Endothelial cell of umbilical vein (primary cell): Measurements from ENCODE around the gene HBP1. TPM values are rescaled to one million over a fixed set of nuclear protein-coding genes. Genes with fewer than 3 reads are reported as not detected.

Source experiments
- BruUV-seq: library from RNA; stranded (reverse); fragments of 400-500 nt; replicated peaks from 2 replicates; lab custom pipeline; 2021; lab: Mats Ljungman, UMichigan
- CTCF ChIA-PET: fragments of 300-600, 350-600 bp; sonication (Branson Sonifier 250); formaldehyde crosslinking; loops from one replicate; lab custom pipeline; 2021; ENCODE audit warnings: antibody characterized with exemption, inconsistent platforms; lab: Charles Lee
- POLR2A ChIA-PET: fragments of 300-600, 350-600 bp; sonication (Branson Sonifier 250); formaldehyde crosslinking; loops from one replicate; lab custom pipeline; 2021; ENCODE audit warnings: antibody characterized with exemption, inconsistent platforms; lab: Charles Lee
- DNase-seq: peaks from one replicate; pipeline ENCODE4 v3.0.0-alpha.2; 2011; ENCODE audit warnings: low read depth, low spot score
- FAIRE-seq: peaks from 2 replicates; lab custom pipeline; 2011; peaks lifted over from hg19 to GRCh38; lab: Jason Lieb, UNC
- H2AFZ ChIP-seq: 2 replicates; pipeline ENCODE4 v1.6.0; 2012; ENCODE audit warnings: low read depth, low read length, control low read depth, inconsistent platforms
- H3K27ac ChIP-seq: 2 replicates; pipeline ENCODE4 v1.5.1; 2011; ENCODE audit warnings: low read depth, mild to moderate bottlenecking, control low read depth, low read length, moderate library complexity; ENCODE audit not compliant: insufficient read depth
- H3K27me3 ChIP-seq, 2 experiments: 2 replicates each; pipeline versions ENCODE4 v1.6.0 to v1.6.1; 2011; ENCODE audit warnings: low read length in 2 of 2, mixed read lengths in 1 of 2; ENCODE audit not compliant: control insufficient read depth in 2 of 2, insufficient read depth in 2 of 2
- H3K36me3 ChIP-seq, 2 experiments: 2 replicates in 1 of 2; 3 replicates in 1 of 2; pipeline ENCODE4 v1.5.1; 2011; ENCODE audit warnings: low read length in 2 of 2, mild to moderate bottlenecking in 1 of 2, moderate library complexity in 1 of 2; ENCODE audit not compliant: control insufficient read depth in 2 of 2, insufficient read depth in 2 of 2; ENCODE audit errors: extremely low read depth in 1 of 2
- H3K4me1 ChIP-seq: 3 replicates; pipeline ENCODE4 v1.5.1; 2011; ENCODE audit warnings: mild to moderate bottlenecking, low read length; ENCODE audit not compliant: control insufficient read depth, insufficient read depth; ENCODE audit errors: extremely low read depth
- H3K4me2 ChIP-seq: 2 replicates; pipeline ENCODE4 v1.6.1; 2011; ENCODE audit warnings: low read length, control low read depth, mixed read lengths; ENCODE audit not compliant: insufficient read depth
- H3K4me3 ChIP-seq, 3 experiments: fragments of 200-600 bp in 1 of 3; sonication (generic), shearing (Covaris generic) in 1 of 3; replicated peaks in 1 of 3; 2 replicates each; pipeline ENCODE4 v1.5.1; 2011 to 2016; ENCODE audit warnings: control low read depth in 3 of 3, low read length in 3 of 3, mild to moderate bottlenecking in 2 of 3, inconsistent platforms in 1 of 3, low read depth in 1 of 3, moderate library complexity in 1 of 3; ENCODE audit not compliant: insufficient read depth in 1 of 3
- H3K79me2 ChIP-seq: 2 replicates; pipeline ENCODE4 v1.6.0; 2012; ENCODE audit warnings: low read length, inconsistent platforms; ENCODE audit not compliant: control insufficient read depth, insufficient read depth
- H3K9ac ChIP-seq: replicated peaks from 2 replicates; pipeline ENCODE3; 2011; ENCODE audit warnings: low read length, control low read depth; ENCODE audit not compliant: insufficient read depth; ENCODE audit errors: extremely low read depth
- H3K9me1 ChIP-seq: replicated peaks from 3 replicates; pipeline ENCODE4 v1.6.0; 2011; ENCODE audit warnings: mild to moderate bottlenecking, low read length; ENCODE audit not compliant: control insufficient read depth, insufficient read depth; ENCODE audit errors: extremely low read depth
- H3K9me3 ChIP-seq: replicated peaks from 2 replicates; pipeline ENCODE4 v1.5.1; 2012; ENCODE audit warnings: low read length, inconsistent platforms; ENCODE audit not compliant: control insufficient read depth, insufficient read depth
- H4K20me1 ChIP-seq: replicated peaks from 2 replicates; pipeline ENCODE3; 2011; ENCODE audit warnings: mild to moderate bottlenecking, low read length; ENCODE audit not compliant: control insufficient read depth, insufficient read depth; ENCODE audit errors: extremely low read depth
- EZH2 ChIP-seq: IDR thresholded peaks from 2 replicates; pipeline ENCODE4 v1.6.1; 2012; ENCODE audit warnings: borderline replicate concordance, low read depth, mild to moderate bottlenecking, moderate library complexity, low read length, inconsistent platforms; ENCODE audit not compliant: severe bottlenecking
- GATA2 ChIP-seq: IDR thresholded peaks from 2 replicates; pipeline ENCODE4 v1.7.0; 2011; ENCODE audit warnings: low read depth, mild to moderate bottlenecking, moderate library complexity, mixed read lengths, low read length; ENCODE audit not compliant: insufficient read length, insufficient read depth
- MAX ChIP-seq: IDR thresholded peaks from 2 replicates; pipeline ENCODE4 v1.6.1; 2011; ENCODE audit not compliant: insufficient read depth, insufficient read length
- POLR2A ChIP-seq: IDR thresholded peaks from 2 replicates; pipeline ENCODE4 v1.6.1; 2012; ENCODE audit warnings: low read depth, mild to moderate bottlenecking, control low read depth, low read length
- POLR2AphosphoS5 ChIP-seq: IDR thresholded peaks from 2 replicates; pipeline ENCODE4 v1.6.1; 2012; ENCODE audit warnings: low read depth, mild to moderate bottlenecking, control low read depth, low read length, moderate library complexity; ENCODE audit not compliant: insufficient read depth
- dilution Hi-C: fragments of 300-500 bp; cut with MboI; formaldehyde crosslinking; loops from one replicate; pipeline ENCODE4 v1.15.0; 2019; ENCODE audit warnings: low sequenced_read_pairs; ENCODE audit not compliant: extremely low pct_ligation_motif_present
- intact Hi-C: fragments of 100-400 bp; cut with micrococcal nuclease; formaldehyde crosslinking; loops from one replicate; pipeline ENCODE4 v1.10.0; 2022
- polyA plus RNA-seq, 4 experiments: library from polyadenylated mRNA; depleted of rRNA in 3 of 4; stranded (reverse) in 3 of 4; unstranded in 1 of 4; fragments of >200 nt; gene quantifications; 2 replicates each; pipeline versions ENCODE4 v1.2.1 to v1.2.3, GENCODE V29; 2011 to 2012; ENCODE audit warnings: missing spikeins in 1 of 4
- total RNA-seq: library from RNA; stranded (reverse); gene quantifications from 2 replicates; pipeline ENCODE4 v1.2.3, GENCODE V29; 2021
- TF ChIP-seq, protein P1 (sequence below), 2 donors: IDR thresholded peaks; 1 replicate in 1 of 2; 2 replicates in 1 of 2; pipeline ENCODE4 v1.5.1; 2011; ENCODE audit warnings: low read length in 2 of 2, mild to moderate bottlenecking in 2 of 2, moderate library complexity in 2 of 2, control low read depth in 1 of 2, inconsistent platforms in 1 of 2, low read depth in 1 of 2; ENCODE audit not compliant: insufficient read depth in 1 of 2; ENCODE audit errors: extremely low read depth in 1 of 2

HBP1 gene
- total and polyA plus RNA-seq, 2 donors (not counting 3 experiments of a cell fraction or from before 2014, with no cell fraction given), result 49.6 to 63.4 TPM

- Histone ChIP-seq H3K4me3 (no peak overlapping the region), H3K9ac (no peak overlapping the region), H3K36me3 (peaks cover 0 to 3% of the 10 kb centered on the region in 2 experiments), H2AFZ (no peak overlapping the region), H3K4me1 (peaks cover 13% of the 10 kb centered on the region), H3K9me1 (no peaks in the 10 kb centered on the region), H3K9me3 (no peaks in the 10 kb centered on the region), H3K27ac (peak overlapping the region; percentile 20), H3K27me3 (no peaks in the 10 kb centered on the region), H3K4me2 (no peak overlapping the region), H4K20me1 (no peaks in the 10 kb centered on the region), H3K79me2 (no peaks in the 10 kb centered on the region)
- CTCF ChIA-PET, result interaction anchor here (0.6 to 7.1 kb wide), 35 partner anchors 12 to 974 kb away, joined by 3 to 440 read pairs (median 4); partner anchors contain the start of genes CCDC71L, HBP1 and PRKAR2B
- no peak for TF ChIP-seq GATA2
- TF ChIP-seq, protein P1, sequence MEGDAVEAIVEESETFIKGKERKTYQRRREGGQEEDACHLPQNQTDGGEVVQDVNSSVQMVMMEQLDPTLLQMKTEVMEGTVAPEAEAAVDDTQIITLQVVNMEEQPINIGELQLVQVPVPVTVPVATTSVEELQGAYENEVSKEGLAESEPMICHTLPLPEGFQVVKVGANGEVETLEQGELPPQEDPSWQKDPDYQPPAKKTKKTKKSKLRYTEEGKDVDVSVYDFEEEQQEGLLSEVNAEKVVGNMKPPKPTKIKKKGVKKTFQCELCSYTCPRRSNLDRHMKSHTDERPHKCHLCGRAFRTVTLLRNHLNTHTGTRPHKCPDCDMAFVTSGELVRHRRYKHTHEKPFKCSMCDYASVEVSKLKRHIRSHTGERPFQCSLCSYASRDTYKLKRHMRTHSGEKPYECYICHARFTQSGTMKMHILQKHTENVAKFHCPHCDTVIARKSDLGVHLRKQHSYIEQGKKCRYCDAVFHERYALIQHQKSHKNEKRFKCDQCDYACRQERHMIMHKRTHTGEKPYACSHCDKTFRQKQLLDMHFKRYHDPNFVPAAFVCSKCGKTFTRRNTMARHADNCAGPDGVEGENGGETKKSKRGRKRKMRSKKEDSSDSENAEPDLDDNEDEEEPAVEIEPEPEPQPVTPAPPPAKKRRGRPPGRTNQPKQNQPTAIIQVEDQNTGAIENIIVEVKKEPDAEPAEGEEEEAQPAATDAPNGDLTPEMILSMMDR (IDR thresholded peaks at IDR 0.05; ENCODE audit: extremely low read depth in 1 of 2, insufficient read depth in 1 of 2, low read depth in 1 of 2, low read length in 2 of 2), result peak; percentile 28 to 35
- no TSS peak for BruUV-seq
- intact Hi-C loops, result loop anchor here (1.0 kb wide), 5 partner anchors 102 to 974 kb away; no protein-coding TSS in a partner anchor
- FAIRE-seq (no peak), DNase-seq (peak; percentile 89)
- dilution Hi-C loops, result no loop called here
- POLR2A ChIA-PET, result no interaction called here
Observed at GRCh38 chr7:107150375-107151073, 18.3 kb upstream of the HBP1 start.

DNA sequence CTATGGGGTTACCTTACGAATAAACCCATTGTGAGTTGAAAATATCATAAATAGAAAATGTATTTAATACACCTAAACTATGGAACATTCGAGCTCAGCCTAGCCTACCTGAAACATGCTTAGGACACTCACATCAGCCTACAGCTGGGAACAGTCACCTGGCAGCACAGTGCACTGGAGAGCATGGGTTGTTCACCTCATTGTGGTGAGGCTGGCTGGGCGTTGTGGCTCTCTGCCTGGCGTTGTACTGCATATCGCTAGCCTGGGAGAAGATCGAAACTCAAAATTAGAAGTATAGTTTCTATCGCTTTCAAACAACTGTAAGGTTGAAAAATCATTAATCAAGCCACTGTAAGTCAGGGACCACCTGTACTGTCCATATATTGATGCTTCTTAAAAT is 17.3 kb upstream of the HBP1 start:
- Histone ChIP-seq H3K4me1 (peaks cover 13% of the 10 kb centered on the region), H4K20me1 (no peaks in the 10 kb centered on the region), H3K4me2 (no peak overlapping the region), H3K9me1 (no peaks in the 10 kb centered on the region), H3K9me3 (no peaks in the 10 kb centered on the region), H2AFZ (no peak overlapping the region), H3K27ac (no peak overlapping the region), H3K79me2 (no peaks in the 10 kb centered on the region), H3K9ac (no peak overlapping the region), H3K4me3 (no peak overlapping the region), H3K27me3 (no peaks in the 10 kb centered on the region), H3K36me3 (peaks cover 0 to 3% of the 10 kb centered on the region in 2 experiments)
- POLR2A ChIA-PET, result no interaction called here
- intact Hi-C loops, result no loop called here
- no TSS peak for BruUV-seq
- DNase-seq, result no peak
- CTCF ChIA-PET, result interaction anchor here (1.1 to 7.1 kb wide), 9 partner anchors 14 to 728 kb away, joined by 3 to 440 read pairs (median 6); partner anchors contain the start of gene HBP1
- TF ChIP-seq POLR2A (no peak), POLR2AphosphoS5 (no peak), EZH2 (no peak), GATA2 (no peak), MAX (no peak)
- TF ChIP-seq, protein P1 (IDR thresholded peaks at IDR 0.05; ENCODE audit: extremely low read depth in 1 of 2, insufficient read depth in 1 of 2, low read depth in 1 of 2, low read length in 2 of 2), result no peak
- dilution Hi-C loops, result no loop called here
- no peak for FAIRE-seq
